GM19397 (cell line): ENCODE results near the gene ZNF79.

ENCODE experiments used
- ATAC-seq: cut with Tn5 transposase; IDR thresholded peaks from one replicate; pipeline ENCODE4 v1.9.1; 2021; ENCODE audit warnings: mild to moderate bottlenecking, moderate library complexity; ENCODE audit not compliant: unreplicated experiment

The ZNF79 gene

DNA sequence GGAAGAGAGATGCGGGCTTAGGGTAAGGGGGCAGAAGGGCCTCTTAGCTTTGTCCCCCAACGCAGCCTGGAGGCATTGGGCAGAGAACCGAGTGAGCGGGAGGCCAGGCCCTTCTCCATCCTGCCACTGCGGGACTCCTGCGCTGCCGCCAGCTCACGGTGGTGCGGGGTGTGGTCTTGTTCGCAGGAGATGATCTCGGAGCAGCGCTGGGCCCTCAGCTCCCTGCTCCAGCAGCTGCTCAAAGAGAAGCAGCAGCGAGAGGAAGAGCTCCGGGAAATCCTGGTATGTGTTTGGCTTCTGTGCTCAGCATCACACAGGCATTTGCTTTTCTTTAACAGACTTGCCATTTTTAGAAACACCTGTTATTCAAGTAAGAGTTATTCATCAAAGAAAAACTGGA is 68.4 kb downstream of the ZNF79 start:
- ATAC-seq = no peak

DNA sequence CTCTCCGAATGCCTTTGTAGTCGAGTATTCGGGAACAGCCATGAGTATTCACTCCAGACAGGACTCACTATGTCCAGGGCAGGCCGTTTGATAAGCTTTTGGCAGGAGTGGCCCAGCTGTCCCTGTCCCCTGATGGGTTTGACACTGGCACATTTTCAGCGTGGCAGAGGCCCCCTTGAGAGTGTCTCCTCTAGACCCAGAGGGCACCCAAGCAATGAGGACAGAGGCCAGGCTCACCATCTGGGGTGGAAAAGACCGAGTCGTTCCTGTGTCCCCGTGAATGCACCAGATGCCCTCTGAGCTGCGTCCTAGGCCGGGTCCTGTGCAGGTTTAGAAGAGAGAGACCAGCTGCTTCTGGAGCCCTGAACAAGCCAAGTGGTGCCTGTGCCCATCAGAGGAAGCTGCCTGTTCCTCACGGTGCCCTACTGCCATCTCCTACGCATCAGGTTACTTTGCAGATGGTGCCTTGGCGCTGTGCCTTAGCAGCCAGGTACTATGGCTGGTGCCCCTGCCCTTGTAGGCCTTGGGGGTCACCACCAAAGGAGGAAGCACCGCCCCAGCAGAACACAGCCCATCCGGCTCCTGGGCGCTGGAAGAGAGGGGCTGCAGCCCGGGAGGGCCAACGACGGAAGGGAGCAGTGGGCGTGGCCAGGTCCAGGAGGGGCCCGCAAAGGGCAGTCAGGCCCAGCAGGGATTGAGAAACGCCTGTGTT is 69.6 kb downstream of the ZNF79 start:
- no peak for ATAC-seq

DNA sequence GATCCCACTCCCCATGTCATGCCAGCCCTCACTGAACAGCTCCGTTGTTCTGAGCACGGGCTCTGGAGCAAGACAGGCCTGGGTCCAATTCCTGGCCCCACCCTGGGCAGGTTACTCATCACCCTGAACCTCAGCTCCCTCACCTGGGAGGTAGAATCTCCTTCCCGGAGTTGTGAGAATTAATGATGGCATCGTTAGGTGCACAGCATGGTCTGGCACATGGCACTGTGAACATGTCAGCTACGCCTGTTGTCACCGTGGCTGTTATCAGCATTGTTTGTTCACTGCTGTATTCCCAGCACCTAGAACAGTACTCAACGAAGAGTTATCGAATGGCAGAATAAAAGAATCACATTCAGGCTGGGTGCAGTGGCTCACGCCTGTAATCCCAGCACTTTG is 70.1 kb downstream of the ZNF79 start:
- no peak for ATAC-seq
